GM03348 (cell line): ENCODE measurements around the gene RDH5.

Source experiments
- DNase-seq: peaks from one replicate; pipeline ENCODE4 v3.0.0; 2012; ENCODE audit warnings: low spot score

RDH5 gene, protein sequence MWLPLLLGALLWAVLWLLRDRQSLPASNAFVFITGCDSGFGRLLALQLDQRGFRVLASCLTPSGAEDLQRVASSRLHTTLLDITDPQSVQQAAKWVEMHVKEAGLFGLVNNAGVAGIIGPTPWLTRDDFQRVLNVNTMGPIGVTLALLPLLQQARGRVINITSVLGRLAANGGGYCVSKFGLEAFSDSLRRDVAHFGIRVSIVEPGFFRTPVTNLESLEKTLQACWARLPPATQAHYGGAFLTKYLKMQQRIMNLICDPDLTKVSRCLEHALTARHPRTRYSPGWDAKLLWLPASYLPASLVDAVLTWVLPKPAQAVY

DNA sequence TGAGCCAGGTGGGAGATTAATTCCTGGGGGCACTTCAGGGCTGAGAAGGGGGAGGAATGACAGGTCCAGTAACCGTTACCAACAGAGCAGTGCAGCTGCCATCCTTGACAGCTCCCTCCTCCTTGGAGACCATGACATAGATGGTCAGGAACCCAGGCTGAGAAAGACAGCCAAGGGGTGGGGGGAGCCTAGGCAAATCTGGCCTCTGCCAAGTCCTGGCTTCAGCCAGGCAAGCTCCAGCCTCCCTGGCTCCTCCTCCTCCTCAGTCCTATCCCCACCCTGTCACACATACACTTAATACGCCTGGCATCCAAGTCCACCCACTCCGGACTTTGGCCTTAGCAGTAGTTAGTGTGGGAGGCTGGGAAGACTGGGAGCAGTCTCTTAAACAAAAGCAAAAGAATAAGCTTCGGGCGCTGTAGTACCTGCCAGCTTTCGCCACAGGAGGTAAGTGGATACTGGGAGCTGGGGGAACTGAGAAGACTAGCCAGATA is at the start of gene RDH5:
RDH5 (plus strand) TSS at position 323 of the 494 bp plus-strand sequence. CDS start 792 bp downstream, outside the sequence.
- DNase-seq: peak; percentile 86

DNA sequence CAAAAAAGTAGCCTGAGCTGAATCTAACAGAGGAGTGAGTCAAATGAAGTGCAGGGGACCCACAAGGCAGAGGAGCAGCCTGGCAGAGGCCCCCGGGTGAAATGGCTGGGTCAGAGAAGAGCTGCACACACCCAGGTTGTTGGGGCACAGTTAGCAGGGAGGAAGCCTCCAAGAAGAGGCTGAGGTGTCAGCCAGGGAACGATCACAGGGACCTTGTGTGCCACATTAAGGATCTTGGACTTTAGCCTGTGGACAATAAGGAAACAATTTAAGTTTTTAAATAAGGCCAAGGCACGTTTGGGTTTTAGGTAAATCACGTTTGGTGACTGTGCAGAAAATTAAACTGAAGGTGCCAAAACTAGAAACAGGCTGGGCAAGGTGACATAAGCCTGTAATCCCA is 48.4 kb upstream of the RDH5 start:
- no peak for DNase-seq

DNA sequence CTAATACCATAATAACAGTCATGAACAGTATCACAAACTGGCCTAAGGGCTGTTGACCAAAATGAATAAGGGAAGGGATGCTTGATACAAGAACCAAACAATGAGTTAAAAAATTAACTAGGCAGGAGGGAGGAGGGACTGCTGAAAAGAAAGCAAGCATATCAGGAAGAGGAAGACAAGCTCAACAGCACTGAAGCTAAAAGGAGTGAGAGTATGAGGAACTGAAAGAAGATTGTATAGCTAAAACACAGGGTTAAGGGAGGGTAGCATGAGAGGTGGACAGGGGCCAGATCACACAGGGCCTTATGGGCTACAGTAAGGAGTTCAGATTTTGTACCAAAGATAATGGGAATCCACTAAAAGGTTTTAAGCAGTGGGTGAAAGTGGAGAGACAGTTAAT is 46.6 kb upstream of the RDH5 start:
- DNase-seq: no peak

DNA sequence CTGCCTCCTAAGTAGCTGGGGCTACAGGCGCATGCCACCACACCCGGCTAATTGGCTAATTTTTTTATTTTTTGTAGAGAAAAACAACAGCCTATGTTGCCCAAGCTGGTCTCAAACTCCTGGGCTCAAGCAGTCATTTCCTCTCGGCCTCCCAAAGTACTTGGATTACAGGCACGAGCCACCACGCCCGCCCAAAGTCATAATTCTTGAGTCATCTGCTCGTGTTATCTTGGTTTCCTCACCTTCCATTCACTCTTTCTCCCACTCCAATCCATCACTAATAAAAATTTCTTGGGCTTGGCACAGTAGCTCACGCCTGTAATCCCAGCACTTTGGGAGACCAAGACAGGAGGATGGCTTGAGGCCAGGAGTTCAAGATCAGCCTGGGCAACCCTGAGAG is 44.5 kb upstream of the RDH5 start:
- DNase-seq: no peak

DNA sequence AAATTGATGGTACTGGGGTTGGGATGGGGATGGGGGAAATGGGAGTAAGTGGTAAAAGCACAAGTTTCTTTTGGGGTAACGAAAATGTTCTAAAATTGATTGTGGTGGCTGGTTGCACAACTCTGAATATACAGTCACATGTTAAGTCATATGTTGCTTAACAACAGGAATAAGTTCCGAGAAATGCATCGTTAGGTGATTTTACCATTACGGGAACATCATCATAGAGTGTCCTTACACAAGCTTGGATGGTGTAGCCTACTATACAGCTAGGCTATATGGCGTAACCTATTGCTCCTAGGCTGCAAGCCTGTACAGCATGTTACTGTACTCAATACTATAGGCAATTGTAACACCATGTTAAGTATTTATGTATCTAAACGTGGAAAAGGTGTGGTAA is 43.5 kb upstream of the RDH5 start:
- no peak for DNase-seq

DNA sequence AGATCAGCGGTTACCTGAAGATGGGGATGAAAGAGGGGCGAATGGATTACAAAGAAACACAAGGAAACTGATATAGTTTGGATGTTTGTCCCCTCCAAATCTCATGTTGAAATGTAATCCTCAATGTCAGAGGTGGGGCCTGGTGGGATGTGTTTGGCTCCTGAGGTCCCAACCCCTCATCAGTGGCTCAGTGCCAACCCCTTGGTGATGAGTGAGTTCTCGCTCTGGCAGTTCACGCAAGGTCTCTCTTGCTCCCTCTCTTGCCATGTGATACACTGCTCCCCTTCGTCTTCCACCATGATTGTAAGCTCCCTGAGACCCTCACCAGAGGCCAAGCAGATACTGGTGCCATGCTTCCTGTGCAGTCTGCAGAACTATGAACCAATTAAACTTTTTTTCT is 40.5 kb upstream of the RDH5 start:
- no peak for DNase-seq

DNA sequence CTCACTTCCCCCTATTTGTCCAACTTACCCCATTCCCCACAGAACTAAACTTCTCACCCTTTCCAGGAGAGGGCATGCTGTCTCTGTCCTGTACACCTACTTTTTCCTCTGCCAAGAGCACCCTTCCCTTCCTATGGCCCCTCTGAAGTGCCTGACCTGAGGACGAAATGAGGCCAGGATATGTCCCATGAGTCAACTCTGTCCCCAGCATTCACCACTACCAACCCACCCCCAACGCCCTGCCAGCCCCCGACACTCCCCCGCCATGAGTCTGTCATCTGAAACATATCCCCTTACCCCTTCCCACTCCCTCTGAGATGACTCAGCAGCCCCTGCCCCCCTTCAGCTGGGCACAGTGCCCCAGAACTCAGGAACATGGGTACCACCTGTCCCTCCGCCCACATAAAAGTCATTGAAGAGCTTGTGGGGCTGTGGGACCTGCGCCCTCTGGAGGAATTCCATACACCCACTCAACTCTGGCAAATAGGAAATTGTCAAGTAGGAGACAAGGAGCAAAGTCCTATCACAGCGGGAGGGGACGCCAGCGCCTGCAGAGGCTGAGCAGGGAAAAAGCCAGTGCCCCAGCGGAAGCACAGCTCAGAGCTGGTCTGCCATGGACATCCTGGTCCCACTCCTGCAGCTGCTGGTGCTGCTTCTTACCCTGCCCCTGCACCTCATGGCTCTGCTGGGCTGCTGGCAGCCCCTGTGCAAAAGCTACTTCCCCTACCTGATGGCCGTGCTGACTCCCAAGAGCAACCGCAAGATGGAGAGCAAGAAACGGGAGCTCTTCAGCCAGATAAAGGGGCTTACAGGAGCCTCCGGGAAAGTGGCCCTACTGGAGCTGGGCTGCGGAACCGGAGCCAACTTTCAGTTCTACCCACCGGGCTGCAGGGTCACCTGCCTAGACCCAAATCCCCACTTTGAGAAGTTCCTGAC is 38.8 kb upstream of the RDH5 start:
- peak; percentile 79 for DNase-seq

DNA sequence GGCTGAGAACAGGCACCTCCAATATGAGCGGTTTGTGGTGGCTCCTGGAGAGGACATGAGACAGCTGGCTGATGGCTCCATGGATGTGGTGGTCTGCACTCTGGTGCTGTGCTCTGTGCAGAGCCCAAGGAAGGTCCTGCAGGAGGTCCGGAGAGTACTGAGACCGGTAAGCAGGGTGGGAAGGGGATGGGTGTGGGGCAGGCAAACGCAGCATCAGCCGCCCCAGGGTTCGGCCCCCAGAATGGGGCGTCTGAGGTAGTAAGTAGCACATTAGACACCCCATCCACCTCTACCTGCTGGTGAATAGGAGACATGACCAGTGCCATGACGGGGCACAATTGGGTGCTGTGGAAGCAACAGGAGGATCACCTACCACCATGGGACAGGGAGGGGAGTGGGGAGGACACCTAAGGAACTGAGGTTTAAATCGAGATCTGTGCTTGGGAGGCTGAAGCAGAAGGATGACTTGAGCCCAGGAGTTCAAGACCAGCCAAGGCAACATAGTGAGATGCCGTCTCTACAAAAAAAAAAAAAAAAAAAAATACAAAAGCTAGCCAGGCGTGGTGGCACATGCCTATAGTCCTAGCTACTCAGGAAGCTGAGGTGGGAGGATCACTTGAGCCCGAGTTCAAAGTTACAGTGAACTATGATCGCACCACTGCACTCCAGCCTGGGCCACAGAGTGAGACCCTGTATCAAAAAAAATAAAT is 38.0 kb upstream of the RDH5 start:
- DNase-seq: no peak

DNA sequence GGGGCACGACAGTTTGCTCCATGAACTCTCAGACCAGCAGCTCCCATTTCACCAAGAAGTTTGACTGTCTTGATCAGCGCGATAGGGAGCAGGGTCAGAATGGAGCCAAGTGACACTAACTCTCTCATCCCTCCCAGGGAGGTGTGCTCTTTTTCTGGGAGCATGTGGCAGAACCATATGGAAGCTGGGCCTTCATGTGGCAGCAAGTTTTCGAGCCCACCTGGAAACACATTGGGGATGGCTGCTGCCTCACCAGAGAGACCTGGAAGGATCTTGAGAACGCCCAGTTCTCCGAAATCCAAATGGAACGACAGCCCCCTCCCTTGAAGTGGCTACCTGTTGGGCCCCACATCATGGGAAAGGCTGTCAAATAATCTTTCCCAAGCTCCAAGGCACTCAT is 36.5 kb upstream of the RDH5 start:
- DNase-seq: no peak

DNA sequence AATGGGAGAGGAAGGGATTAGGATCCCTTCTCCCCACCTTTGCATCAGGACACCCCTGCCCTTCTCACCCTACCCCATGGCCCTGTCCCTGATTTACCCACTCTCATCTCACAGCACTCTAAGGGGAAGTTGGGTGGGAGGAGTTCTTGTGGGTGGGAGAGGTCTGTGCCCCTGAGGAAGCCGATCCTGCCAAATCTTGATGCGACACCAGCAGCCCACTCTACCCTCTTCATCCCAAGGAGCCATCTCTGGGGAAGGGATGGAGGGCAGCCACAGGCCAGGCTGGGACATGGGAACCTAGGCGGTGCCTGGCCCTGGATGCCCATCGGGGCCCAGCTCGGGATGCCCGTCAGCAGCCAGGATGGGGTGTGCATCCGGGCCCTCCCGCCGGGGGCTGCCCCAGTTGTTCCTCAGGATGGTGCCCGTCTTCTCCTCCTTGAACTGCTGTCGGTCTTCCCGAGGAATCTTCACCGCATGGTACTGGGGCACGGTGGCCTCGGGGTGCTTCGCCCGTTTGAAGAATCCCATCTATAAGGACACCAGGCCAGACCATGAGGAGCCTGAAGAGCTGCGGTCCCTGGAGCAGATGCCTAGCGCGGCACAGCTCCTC is 35.3 kb upstream of the RDH5 start:
- DNase-seq: no peak

DNA sequence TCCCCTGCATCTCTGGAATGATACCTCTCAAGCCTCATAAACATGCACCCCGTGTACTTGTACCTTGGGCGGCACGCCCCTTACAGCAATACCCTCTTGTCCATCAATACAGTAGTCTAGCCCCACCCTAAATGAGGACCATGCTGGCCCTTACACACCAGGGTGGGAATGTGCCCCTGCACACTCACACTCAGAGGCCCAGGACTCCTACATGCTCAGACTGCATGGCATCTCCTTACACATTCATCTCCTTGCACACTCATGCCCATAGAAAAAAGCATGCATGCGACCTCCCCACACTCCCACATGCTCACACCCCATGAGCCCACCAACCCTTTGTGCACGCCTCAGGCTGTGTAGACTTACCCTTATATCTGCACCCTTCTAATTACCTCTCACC is 34.5 kb upstream of the RDH5 start:
- DNase-seq: no peak

DNA sequence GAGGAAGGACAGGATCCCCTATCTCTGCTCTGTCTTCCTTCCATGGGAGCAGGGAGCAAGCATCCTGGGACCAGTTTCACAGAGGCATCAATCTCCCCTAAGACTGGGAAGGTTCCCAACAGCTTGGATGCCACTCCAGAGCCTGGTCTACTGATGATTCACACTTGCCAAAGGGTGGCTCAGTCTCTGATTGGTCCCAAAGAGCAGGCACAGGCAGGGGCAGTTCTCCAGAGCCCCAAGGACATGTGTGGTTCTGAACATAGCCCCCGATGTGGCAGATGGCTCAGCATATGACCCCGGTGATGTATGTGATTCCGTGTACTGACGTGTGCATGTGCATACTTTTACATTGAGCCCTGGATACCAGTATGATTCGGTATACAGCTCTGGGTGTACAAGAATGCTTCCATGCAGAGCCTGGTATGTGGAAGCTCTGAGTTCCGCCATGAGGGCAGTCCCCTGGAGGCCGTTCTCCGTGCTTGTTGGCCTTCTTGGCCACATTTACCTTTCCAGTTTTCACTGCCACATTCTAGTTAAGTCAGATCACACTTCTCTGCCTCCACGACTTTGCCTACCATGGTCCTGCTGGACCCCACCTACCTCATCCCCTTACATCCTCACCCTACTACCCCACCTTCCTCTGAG is 33.7 kb upstream of the RDH5 start:
- no peak for DNase-seq

DNA sequence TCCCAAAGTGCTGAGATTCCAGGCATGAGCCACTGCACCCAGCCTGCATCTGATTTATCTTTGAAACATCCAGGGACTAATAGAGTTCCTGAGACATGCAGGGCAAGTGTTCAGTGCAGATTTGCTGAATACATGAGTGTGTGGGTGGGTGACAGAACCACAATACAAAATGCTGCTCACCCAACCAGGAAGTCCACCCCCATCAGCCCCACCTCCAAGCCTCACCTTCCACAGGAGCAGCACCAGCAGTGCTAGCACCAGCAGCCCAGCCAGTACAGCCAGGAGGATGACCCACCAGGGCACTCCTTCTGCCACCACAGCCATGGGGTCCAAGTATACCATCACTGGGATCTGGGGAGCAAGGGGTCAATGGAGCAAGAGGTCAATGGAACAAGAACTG is 32.4 kb upstream of the RDH5 start:
- DNase-seq: no peak

DNA sequence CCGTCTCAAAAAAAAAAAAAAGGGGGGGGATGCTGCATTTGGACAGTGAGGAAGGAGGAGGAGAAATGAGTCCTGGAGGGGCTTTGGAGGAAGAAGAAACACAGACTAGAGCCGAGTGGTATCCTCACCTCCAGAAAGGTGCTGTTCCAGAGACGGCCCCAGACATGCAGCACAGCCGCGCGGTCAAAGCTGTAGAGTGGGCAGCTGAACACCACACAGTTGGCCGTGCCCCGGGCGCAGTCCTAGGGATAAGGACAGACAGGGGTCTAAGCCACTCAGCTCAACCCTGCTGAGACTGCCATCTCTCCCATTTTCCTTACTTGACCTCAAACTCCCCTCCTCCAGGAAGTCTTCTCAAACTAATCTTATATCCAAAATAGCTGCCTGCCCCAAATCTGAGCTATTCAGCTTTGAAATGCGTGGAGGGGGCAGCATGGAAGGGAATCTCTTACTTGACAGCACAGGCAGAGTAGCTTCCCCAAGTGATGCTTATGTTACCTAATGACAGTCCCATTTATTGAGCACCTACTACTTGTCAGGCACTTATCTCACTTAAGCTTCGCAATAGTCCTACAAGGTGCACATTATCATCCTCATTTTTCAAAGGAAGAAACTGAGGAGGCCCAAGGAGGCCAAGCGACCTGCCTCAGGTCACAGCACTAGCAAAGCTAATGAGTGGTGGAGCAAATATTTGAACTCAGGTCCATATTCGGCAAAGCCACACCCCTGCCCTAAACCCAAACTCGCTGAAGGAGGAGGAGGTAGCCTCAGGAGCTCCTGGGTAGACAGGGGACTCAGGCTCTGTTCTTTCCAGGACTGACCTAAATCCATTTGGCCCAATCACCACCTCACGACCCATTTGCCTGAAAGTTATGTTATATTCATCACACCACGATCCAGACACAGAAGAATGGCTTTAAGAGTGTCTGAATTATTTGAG is 31.2 kb upstream of the RDH5 start:
- DNase-seq: no peak

DNA sequence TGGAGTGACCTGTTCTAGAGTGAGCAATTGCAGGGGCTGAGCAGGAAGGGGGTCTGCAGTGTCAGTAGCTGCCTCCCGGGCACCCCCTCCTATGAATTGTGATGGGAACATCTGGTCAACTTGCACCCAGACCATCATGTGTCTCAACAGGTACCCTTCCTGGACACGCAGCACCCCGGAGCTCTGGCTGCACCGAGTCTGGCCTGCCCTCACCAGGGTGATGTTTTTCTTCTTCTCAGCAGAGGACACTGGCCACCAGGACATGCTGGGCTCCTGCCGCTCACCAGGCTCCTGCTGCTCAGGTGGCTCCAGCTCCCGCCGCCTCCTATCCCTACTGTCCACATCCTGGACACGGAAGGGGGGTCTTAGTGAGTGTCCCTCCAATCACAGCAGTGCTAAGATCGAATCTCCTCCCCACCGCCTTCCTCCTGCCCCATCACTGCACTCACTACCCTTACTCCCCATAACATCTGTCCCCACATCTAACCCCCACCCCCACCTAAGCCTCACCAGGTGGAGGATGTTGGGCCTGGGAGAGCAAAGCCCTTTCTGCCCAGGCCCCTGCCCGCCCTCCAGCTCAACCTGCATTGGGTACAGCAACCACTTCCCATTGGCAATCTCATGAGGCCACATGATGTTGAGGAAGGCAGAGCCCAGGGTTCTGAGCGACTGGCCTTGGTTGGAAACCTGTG is 27.4 kb upstream of the RDH5 start:
- DNase-seq: no peak

DNA sequence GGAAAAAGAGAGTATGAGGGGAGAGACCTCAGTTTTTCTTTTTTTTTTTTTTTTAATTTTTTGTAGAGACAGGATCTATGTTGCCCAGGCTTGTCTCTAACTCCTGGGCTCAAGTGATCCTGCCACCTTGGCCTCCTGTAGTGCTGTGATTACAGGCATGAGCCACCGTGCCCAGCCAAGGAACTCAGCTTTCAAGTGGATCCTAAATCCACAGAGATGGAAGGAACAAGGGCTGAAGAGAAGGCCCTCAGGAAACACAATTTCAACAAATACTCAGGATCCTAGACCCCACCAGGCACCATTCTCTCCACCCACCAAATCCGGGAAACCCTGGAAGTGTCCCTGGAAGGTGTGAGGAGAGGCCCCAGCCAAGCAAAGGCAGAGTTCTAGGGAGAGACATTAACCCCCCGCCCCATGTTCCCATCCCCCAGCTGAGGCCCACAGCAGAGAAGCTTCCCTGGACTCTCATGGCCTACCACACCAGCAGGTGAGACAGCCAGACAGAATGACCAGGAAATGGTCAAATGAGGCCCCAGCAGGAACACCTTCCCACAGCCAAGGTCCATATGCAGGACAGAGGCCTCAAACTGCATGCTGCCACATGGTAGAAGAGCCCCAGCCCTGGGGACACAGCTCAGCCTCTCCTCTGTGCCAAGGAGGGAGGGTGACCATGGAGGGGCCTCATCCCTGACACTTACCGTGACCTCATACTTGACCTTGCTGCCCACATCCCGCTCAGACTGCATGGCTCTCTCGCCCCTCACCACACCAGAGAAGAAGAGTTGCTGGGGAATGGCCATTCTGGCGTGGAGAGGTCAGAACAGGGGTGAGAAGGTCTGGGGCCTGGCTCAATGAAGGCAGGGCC is 26.6 kb upstream of the RDH5 start:
- DNase-seq: no peak

DNA sequence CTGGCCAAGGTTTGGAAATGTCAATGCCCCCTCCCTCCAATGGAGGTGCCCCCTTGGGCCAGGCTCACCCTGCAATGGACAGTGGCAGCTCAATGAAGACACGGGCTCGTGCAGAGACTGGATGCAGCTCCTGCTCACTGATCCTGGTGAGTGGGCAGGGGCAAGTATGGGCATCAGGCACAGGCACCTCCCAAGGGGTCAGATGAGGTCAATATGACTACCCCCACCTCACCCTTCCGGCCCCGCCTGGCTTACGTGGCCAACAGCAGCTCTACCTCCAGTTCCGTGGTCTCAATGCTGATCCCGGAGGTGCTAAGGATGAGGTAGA is 26.0 kb upstream of the RDH5 start:
- DNase-seq: no peak

DNA sequence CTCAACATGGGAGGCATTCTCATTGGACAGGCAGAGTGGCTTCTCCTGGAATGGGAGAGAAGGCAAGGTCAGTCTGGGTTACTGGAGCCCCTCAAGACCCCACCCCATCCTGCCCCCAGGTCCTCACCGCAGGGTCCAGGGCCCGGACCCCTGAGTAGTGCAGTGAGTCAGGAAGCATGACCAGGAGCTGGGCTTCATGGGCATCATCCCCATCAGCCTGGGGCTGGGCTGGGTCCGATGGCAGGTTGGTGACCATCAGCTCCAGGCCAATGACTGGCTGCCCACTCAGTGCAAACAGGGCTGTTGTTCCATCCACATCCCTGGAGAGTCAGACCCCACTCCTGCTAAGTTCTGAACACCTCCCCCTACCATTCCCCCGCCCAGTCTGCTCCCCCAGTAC is 25.5 kb upstream of the RDH5 start:
- DNase-seq: no peak

DNA sequence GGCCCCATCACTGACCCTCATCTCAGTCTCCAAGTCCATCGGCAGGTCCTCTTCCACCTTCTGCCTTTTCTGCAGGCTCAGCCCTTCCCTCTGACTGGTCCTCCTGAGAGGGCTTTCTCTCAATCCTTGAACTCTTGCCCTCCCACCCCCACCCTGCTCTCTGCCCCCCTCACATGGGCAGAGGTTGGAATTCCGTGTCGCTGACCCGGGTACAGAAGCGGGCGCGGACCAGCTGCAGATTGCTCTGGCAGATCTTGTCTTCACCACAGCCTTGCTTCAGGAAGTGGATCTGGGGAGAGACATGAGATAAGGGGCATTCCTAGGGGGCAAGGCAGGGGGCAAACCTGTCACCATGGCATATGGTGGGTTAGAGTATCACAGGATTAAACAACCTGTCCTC is 24.8 kb upstream of the RDH5 start:
- no peak for DNase-seq
